Measurements from ENCODE around the gene ACTR2. TPM values are rescaled to one million over a fixed set of nuclear protein-coding genes. Genes with fewer than 3 reads are reported as not detected.

ACTR2 gene
- total and polyA plus RNA-seq, 2 of the 13 experiments (the other 11 are each of a cell fraction or from before 2014, with no cell fraction given): 51.2 to 100 TPM

DNA sequence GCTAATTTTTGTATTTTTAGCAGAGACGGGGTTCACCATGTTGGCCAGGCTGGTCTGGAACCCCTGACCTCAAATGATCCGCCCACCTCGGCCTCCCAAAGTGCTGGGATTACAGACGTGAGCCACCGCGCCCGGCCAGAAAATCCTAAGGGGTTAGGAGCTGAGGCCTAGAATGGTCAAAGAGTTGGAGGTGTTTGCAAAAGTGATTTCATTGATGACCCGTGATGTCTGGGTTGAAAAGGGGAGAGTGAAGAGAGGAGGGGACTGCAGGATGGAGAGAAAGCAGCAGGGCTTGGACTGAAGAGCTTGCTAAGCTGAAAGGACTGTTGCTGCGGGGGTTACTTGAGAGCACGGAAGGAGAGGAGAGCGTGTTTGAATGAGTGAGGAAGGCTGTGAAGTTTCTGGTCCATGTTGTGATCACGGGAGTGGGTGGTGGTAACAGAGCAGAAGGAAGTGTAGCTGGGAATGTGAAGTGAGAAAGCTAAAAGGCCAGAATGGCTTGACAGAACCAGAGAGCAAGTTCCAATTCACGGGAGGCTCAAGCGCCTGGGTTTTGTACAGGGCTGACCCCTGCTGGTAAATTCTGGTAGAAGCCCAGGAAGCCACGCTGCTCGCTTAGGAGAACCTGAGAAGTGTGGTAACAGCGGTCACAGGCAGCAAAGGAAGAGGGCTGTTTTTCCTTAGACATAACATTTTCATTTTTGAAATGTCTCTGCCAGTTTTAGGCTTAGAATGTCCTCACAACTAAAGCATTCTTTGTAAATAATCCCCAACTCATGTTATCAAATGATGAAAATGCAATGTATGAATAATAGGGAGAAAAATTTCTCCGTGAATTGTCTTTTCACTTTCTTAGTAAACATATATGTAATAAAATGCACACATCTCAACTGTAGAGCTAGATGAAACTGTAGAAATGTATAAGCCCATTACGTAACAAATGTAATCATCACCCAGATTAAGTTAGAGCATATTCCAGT lies 40.5 kb upstream of the ACTR2 start (continued):
- TF ChIP-seq, protein P1, sequence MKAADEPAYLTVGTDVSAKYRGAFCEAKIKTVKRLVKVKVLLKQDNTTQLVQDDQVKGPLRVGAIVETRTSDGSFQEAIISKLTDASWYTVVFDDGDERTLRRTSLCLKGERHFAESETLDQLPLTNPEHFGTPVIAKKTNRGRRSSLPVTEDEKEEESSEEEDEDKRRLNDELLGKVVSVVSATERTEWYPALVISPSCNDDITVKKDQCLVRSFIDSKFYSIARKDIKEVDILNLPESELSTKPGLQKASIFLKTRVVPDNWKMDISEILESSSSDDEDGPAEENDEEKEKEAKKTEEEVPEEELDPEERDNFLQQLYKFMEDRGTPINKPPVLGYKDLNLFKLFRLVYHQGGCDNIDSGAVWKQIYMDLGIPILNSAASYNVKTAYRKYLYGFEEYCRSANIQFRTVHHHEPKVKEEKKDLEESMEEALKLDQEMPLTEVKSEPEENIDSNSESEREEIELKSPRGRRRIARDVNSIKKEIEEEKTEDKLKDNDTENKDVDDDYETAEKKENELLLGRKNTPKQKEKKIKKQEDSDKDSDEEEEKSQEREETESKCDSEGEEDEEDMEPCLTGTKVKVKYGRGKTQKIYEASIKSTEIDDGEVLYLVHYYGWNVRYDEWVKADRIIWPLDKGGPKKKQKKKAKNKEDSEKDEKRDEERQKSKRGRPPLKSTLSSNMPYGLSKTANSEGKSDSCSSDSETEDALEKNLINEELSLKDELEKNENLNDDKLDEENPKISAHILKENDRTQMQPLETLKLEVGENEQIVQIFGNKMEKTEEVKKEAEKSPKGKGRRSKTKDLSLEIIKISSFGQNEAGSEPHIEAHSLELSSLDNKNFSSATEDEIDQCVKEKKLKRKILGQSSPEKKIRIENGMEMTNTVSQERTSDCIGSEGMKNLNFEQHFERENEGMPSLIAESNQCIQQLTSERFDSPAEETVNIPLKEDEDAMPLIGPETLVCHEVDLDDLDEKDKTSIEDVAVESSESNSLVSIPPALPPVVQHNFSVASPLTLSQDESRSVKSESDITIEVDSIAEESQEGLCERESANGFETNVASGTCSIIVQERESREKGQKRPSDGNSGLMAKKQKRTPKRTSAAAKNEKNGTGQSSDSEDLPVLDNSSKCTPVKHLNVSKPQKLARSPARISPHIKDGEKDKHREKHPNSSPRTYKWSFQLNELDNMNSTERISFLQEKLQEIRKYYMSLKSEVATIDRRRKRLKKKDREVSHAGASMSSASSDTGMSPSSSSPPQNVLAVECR (CRISPR knock-in tag; IDR thresholded peaks at IDR 0.05; ENCODE audit: borderline replicate concordance): peak; percentile 47
- no peak for TF ChIP-seq REXO4 (CRISPR knock-in tag; IDR thresholded peaks at IDR 0.05; ENCODE audit: borderline replicate concordance)
- TF ChIP-seq NONO (IDR thresholded peaks at IDR 0.05): no peak
- TF ChIP-seq NONO (CRISPR knock-in tag; conservative IDR thresholded peaks at IDR 0.05): no peak
- TF ChIP-seq CBFB (CRISPR knock-in tag; IDR thresholded peaks at IDR 0.05): 0 out of 2 replicates have a peak, but pooled peaks have one; percentile 18
- no peak; the same call in none of the 2 replicates for TF ChIP-seq ZBTB7B (CRISPR knock-in tag; IDR thresholded peaks at IDR 0.05)
- TF ChIP-seq ZNF34 (CRISPR knock-in tag; IDR thresholded peaks at IDR 0.05; ENCODE audit: borderline replicate concordance): 0 out of 2 replicates have a peak, but pooled peaks have one; percentile 55
- TF ChIP-seq KLF15 (CRISPR knock-in tag; IDR thresholded peaks at IDR 0.05; ENCODE audit: borderline replicate concordance): no peak
- TF ChIP-seq ZFP37 (CRISPR knock-in tag; IDR thresholded peaks at IDR 0.05; ENCODE audit: borderline replicate concordance): peak; percentile 74; the same call in 1 of the 2 replicates
- no peak for TF ChIP-seq HDAC6 (IDR thresholded peaks at IDR 0.05; ENCODE audit: low read depth, low read length)
- TF ChIP-seq, protein P2, sequence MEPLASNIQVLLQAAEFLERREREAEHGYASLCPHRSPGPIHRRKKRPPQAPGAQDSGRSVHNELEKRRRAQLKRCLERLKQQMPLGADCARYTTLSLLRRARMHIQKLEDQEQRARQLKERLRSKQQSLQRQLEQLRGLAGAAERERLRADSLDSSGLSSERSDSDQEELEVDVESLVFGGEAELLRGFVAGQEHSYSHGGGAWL (CRISPR knock-in tag; IDR thresholded peaks at IDR 0.05): peak; percentile 73; the same call in 1 of the 2 replicates
- TF ChIP-seq SMARCC2 (IDR thresholded peaks at IDR 0.05): no peak

Measured in HepG2 (cell line).